Transverse colon (tissue), 4 donors: Measurements from ENCODE around the gene PQBP1. TPM values are rescaled to one million over a fixed set of nuclear protein-coding genes. Genes with fewer than 3 reads are reported as not detected.
"Not testable (repeated sequence)": the region's sequence is repeated elsewhere in the genome, so short reads cannot be mapped to it uniquely, and the experiment has no call there.

ENCODE experiments used
- DNase-seq: peaks from one replicate; pipeline ENCODE4 v3.0.0-alpha.2; 2019
- H3K27ac ChIP-seq, 4 donors: fragments of 200-600 bp; sonication (generic); 2 replicates each; pipeline ENCODE4 v1.5.1; 2016 to 2018; ENCODE audit warnings: inconsistent platforms in 4 of 4
- H3K27me3 ChIP-seq: fragments of 200-600 bp; sonication (generic); 2 replicates; pipeline ENCODE4 v1.5.1; 2017; ENCODE audit warnings: inconsistent platforms
- H3K36me3 ChIP-seq, 4 donors: fragments of 200-600 bp; sonication (generic); 2 replicates each; pipeline ENCODE4 v1.5.1; 2017 to 2019; ENCODE audit warnings: inconsistent platforms in 4 of 4
- H3K4me1 ChIP-seq, 4 donors: fragments of 200-600 bp; sonication (generic); 2 replicates each; pipeline ENCODE4 v1.5.1; 2017 to 2020; ENCODE audit warnings: inconsistent platforms in 4 of 4
- H3K4me3 ChIP-seq, 4 donors: fragments of 200-600 bp; sonication (generic); 1 replicate in 1 of 4; 2 replicates in 3 of 4; pipeline versions ENCODE4 v1.5.1 to v1.6.1; 2017 to 2019; ENCODE audit warnings: inconsistent platforms in 4 of 4
- H3K9me3 ChIP-seq, 2 donors: fragments of 200-600 bp; sonication (generic); 2 replicates each; pipeline ENCODE4 v1.5.1; 2017 to 2019; ENCODE audit warnings: inconsistent platforms in 2 of 2
- CTCF ChIP-seq, 5 experiments: fragments of 200-600 bp in 3 of 5; fragments of 450-650 bp in 2 of 5; sonication (generic) in 3 of 5; IDR thresholded peaks; 1 replicate in 2 of 5; 2 replicates in 3 of 5; pipeline ENCODE4 v1.5.1; 2016 to 2017; ENCODE audit warnings: antibody characterized with exemption in 5 of 5, inconsistent platforms in 3 of 5, mild to moderate bottlenecking in 2 of 5, moderate library complexity in 1 of 5
- EP300 ChIP-seq: sonication (generic); formaldehyde crosslinking; IDR thresholded peaks from one replicate; pipeline ENCODE4 v1.6.1; 2017; ENCODE audit warnings: antibody characterized with exemption, low read depth
- POLR2A ChIP-seq: fragments of 450-650 bp; IDR thresholded peaks from one replicate; pipeline ENCODE4 v1.6.1; 2016; ENCODE audit warnings: antibody characterized with exemption, mild to moderate bottlenecking, moderate library complexity
- POLR2AphosphoS5 ChIP-seq, 3 donors: sonication (generic); formaldehyde crosslinking; IDR thresholded peaks; one replicate each; pipeline ENCODE4 v1.6.1; 2016; ENCODE audit warnings: antibody characterized with exemption in 3 of 3
- WGBS, 2 donors: methylation state at CpG; one replicate each; pipeline ENCODE4 v1.1.5; 2018; ENCODE audit warnings: low coverage in 1 of 2; 5-methylcytosine and 5-hydroxymethylcytosine counted together
- in situ Hi-C, 4 donors: fragments of 200-750 bp; cut with MboI; loops; one replicate each; pipeline versions ENCODE4 v1.15.0 to v1.15.1; 2017; ENCODE audit warnings: low sequenced_read_pairs in 3 of 4, low pct_ligation_motif_present in 1 of 4, low pct_unique_long_range_greater_than_20kb in 1 of 4
- intact Hi-C: fragments of 100-400 bp; cut with DNase I; formaldehyde crosslinking; loops from one replicate; pipeline ENCODE4 v1.15.1; 2023; ENCODE audit warnings: low total_unique reads
- total RNA-seq, 4 donors: library from RNA; depleted of rRNA; stranded (reverse); fragments of >200 nt; gene quantifications; one replicate each; pipeline ENCODE4 v1.1.0, GENCODE V29; 2016

PQBP1 gene
- 10 to 100 TPM; 21.7 to 92.3 (median 63.8) TPM for total RNA-seq

GRCh38 chrX:48897625-48898306 lies at the start of gene PQBP1, which contains the start of gene TIMM17B:
PQBP1 (plus strand) TSS chrX:48897930; CDS start chrX:48898510, 580 bp downstream.
TIMM17B (minus strand) TSS chrX:48897768; CDS start chrX:48897749, 19 bp downstream.
- Histone ChIP-seq H3K4me1 (peaks cover 0 to 21% (median 3%) of the 10 kb centered on the region in 4 donors), H3K27me3 (no peaks in the 10 kb centered on the region), H3K36me3 (peaks cover 0 to 3% (median 0%) of the 10 kb centered on the region in 4 donors), H3K9me3 (no peaks in the 10 kb centered on the region), H3K27ac (peak within 1 kb of the TSS; percentile 94 to 99 (median 99)), H3K4me3 (peak within 1 kb of the TSS; percentile 56 to 79 (median 68))
- intact Hi-C loops, result no loop called here
- 47% methylated on average over 49 of the region's 49 CpGs; no CpG with 5 or more reads in 1 of the 2 donors for WGBS, 2 donors
- in situ Hi-C loops, result no loop called here
- peak; percentile 91 for DNase-seq
- TF ChIP-seq POLR2AphosphoS5 (IDR thresholded peaks at IDR 0.05) (peak; percentile 84 to 89 (median 89)), POLR2A (peak; percentile 80), CTCF (IDR thresholded peaks at IDR 0.05) (no peak)

GRCh38 chrX:48848847-48849246 lies 48.9 kb upstream of the PQBP1 start:
- no peaks in the 10 kb centered on the region for H3K36me3 ChIP-seq
- H3K4me3 ChIP-seq, result no peak overlapping the region
- no peak for TF ChIP-seq CTCF (IDR thresholded peaks at IDR 0.05)
- TF ChIP-seq POLR2AphosphoS5 (IDR thresholded peaks at IDR 0.05), result no peak
- no peak for TF ChIP-seq POLR2A
- no peak for TF ChIP-seq EP300
- H3K4me1 ChIP-seq, result no peaks in the 10 kb centered on the region
- no peak for DNase-seq
- H3K27ac ChIP-seq, result no peak overlapping the region
- intact Hi-C loops (no loop called here), in situ Hi-C loops (no loop called here)
- H3K9me3 ChIP-seq, result no peaks in the 10 kb centered on the region
- H3K27me3 ChIP-seq, result no peaks in the 10 kb centered on the region
- WGBS, 2 donors, result 46% methylated on average over 1 of the region's 1 CpG; no CpG with 5 or more reads in 1 of the 2 donors

GRCh38 chrX:48852857-48853256 lies 44.9 kb upstream of the PQBP1 start:
- no peaks in the 10 kb centered on the region for H3K27me3 ChIP-seq
- H3K4me3 ChIP-seq, result no peak overlapping the region
- no peaks in the 10 kb centered on the region for H3K4me1 ChIP-seq
- intact Hi-C loops, result no loop called here
- TF ChIP-seq POLR2A (no peak), EP300 (no peak), CTCF (IDR thresholded peaks at IDR 0.05) (no peak), POLR2AphosphoS5 (IDR thresholded peaks at IDR 0.05) (no peak)
- no peak overlapping the region for H3K27ac ChIP-seq
- H3K9me3 ChIP-seq, result no peaks in the 10 kb centered on the region
- in situ Hi-C loops, result no loop called here
- DNase-seq, result no peak
- 63% methylated on average over 7 of the region's 7 CpGs; no CpG with 5 or more reads in 1 of the 2 donors for WGBS, 2 donors
- no peaks in the 10 kb centered on the region for H3K36me3 ChIP-seq

- intact Hi-C loops, H3K4me1 ChIP-seq, H3K36me3 ChIP-seq, H3K9me3 ChIP-seq, DNase-seq, in situ Hi-C loops, H3K4me3 ChIP-seq, H3K27ac ChIP-seq, H3K27me3 ChIP-seq: not testable (repeated sequence)
These were observed 44.2 kb upstream of the PQBP1 start for GRCh38 chrX:48853494-48853893.

GRCh38 chrX:48854121-48854804 lies 43.5 kb upstream of the PQBP1 start:
- H3K36me3 ChIP-seq, DNase-seq, intact Hi-C loops, H3K27ac ChIP-seq, H3K9me3 ChIP-seq, in situ Hi-C loops, H3K4me1 ChIP-seq, H3K27me3 ChIP-seq, H3K4me3 ChIP-seq: not testable (repeated sequence)
- WGBS, 2 donors, result 87 to 89% methylated on average over 3 to 12 of the region's 12 CpGs
